HCT116 (cell line): ENCODE measurements around the gene THRA.

ENCODE experiments used
- ATF3 ChIP-seq: IDR thresholded peaks from 2 replicates; pipeline ENCODE4 v1.6.1; 2012
- EZH2phosphoT487 ChIP-seq: fragments of 200-600 bp; IDR thresholded peaks from 2 replicates; pipeline ENCODE4 v1.6.1; 2018; ENCODE audit warnings: antibody characterized with exemption, borderline replicate concordance
- MAX ChIP-seq: IDR thresholded peaks from 2 replicates; pipeline ENCODE4 v1.6.1; 2012
- POLR2A ChIP-seq: IDR thresholded peaks from 2 replicates; pipeline ENCODE4 v1.7.0; 2011; ENCODE audit warnings: borderline replicate concordance; ENCODE audit not compliant: insufficient read depth, insufficient read length; ENCODE audit errors: extremely low read depth
- POLR2AphosphoS5 ChIP-seq: IDR thresholded peaks from 2 replicates; pipeline ENCODE4 v1.6.1; 2011; ENCODE audit warnings: mild to moderate bottlenecking, low read depth, low read length, moderate library complexity
- SIN3A ChIP-seq: IDR thresholded peaks from 2 replicates; pipeline ENCODE4 v1.6.1; 2012; ENCODE audit warnings: low read depth
- TF ChIP-seq, protein P1 (sequence below), 3 experiments: fragments of 200-600 bp in 1 of 3; sonication (generic) in 1 of 3; IDR thresholded peaks in 2 of 3; conservative IDR thresholded peaks in 1 of 3; 2 replicates each; pipeline ENCODE4 v1.5.1; 2012 to 2017; ENCODE audit warnings: low read depth in 2 of 3, low read length in 2 of 3, antibody characterized with exemption in 1 of 3, borderline replicate concordance in 1 of 3, control low read depth in 1 of 3, mild to moderate bottlenecking in 1 of 3, mixed read lengths in 1 of 3, mixed run types in 1 of 3, moderate library complexity in 1 of 3; ENCODE audit not compliant: insufficient read depth in 1 of 3

GRCh38 chr17:40063901-40064531 lies 1.3 kb downstream of the THRA start:
- TF ChIP-seq SIN3A (no peak), POLR2AphosphoS5 (no peak), EZH2phosphoT487 (no peak), ATF3 (no peak), MAX (no peak), POLR2A (no peak)
- TF ChIP-seq, protein P1, sequence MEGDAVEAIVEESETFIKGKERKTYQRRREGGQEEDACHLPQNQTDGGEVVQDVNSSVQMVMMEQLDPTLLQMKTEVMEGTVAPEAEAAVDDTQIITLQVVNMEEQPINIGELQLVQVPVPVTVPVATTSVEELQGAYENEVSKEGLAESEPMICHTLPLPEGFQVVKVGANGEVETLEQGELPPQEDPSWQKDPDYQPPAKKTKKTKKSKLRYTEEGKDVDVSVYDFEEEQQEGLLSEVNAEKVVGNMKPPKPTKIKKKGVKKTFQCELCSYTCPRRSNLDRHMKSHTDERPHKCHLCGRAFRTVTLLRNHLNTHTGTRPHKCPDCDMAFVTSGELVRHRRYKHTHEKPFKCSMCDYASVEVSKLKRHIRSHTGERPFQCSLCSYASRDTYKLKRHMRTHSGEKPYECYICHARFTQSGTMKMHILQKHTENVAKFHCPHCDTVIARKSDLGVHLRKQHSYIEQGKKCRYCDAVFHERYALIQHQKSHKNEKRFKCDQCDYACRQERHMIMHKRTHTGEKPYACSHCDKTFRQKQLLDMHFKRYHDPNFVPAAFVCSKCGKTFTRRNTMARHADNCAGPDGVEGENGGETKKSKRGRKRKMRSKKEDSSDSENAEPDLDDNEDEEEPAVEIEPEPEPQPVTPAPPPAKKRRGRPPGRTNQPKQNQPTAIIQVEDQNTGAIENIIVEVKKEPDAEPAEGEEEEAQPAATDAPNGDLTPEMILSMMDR (IDR thresholded peaks at IDR 0.05 in 2 of 3, conservative IDR thresholded peaks at IDR 0.05 in 1 of 3; ENCODE audit: borderline replicate concordance in 1 of 3, insufficient read depth in 1 of 3, low read depth in 2 of 3, low read length in 2 of 3), result no peak
